ENCODE data around the gene SREBF2.

- TF ChIP-seq YY1 (IDR thresholded peaks at IDR 0.05; ENCODE audit: low read depth, low read length) (no peak), CTCF (IDR thresholded peaks at IDR 0.05; ENCODE audit: control extremely low read depth in 1 of 3, insufficient read depth in 1 of 3, low read depth in 1 of 3, low read length in 3 of 3) (no peak), EZH2 (IDR thresholded peaks at IDR 0.05; ENCODE audit: low read depth, low read length, severe bottlenecking) (peak; percentile 93), POLR2A (IDR thresholded peaks at IDR 0.05; ENCODE audit: control extremely low read depth in 1 of 2, low read depth in 2 of 2, low read length in 2 of 2) (no peak)
Measured at GRCh38 chr22:41910050-41911000, 77.4 kb downstream of the SREBF2 start.

Measured in H1 (cell line).